Measurements from ENCODE around the gene PTGFRN. TPM values are rescaled to one million over a fixed set of nuclear protein-coding genes. Genes with fewer than 3 reads are reported as not detected.

The PTGFRN gene
- total RNA-seq, 1 donor from 2014 or later, result 52.7 TPM

DNA sequence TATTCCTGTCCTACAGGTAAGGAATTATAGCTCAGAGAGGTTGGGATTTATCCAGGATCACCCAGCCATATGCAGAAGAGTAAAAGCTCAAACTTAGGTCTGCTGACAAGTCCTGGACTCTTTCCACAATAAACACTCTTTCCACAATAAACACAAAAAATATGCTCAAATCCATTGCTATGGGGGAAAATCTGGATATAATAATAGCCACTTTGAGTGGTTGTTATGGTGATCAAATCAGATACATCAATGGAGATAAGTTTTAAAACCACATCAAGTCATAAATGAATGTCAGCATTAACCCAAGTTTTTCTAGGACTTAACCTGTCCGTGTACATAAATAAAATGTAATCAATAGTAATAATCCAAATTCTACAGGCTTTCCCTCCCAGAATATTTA lies 128.1 kb downstream of the PTGFRN start:
- DNase-seq, result no peak

DNA sequence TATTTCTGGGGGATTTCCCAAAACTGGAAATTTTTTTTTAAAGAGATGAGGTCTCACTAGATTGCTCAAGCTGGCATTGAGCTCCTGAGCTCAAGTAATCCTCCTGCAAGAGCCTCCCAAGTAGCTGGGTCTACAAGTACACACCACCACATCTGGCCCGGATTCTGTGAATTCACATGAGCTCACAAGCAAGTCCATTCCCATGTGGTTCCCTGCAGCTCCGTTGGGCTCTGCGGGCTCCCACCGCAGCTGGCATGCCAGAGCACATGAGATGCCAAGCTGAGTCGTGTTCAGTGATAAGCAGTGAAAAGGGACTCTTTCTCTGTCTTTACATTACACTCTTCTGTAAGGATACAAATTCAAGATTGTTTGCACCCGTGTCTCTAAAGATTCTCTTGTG lies 128.5 kb downstream of the PTGFRN start:
- DNase-seq, result no peak

Small RNAs within 50 kb of the gene (small RNA-seq; reads per million reads assigned to genes)
- not detected for gene RNA5SP55

Other genes with a start within 250 kb of the PTGFRN start
- gene IGSF3, start 242.2 kb upstream of the PTGFRN start, total RNA-seq, result 115 TPM
- not detected for gene CD2, start 155.5 kb upstream of the PTGFRN start, total RNA-seq
- gene CD101, start 91.8 kb downstream of the PTGFRN start, total RNA-seq, result 1.1 TPM
- gene TTF2, start 150.4 kb downstream of the PTGFRN start, total RNA-seq, result 3.0 TPM
- 5.0 TPM for gene TRIM45, start 211.8 kb downstream of the PTGFRN start, total RNA-seq